HUES48 (cell line): Measurements from ENCODE around the gene IRF1.
"Not testable (repeated sequence)": the region's sequence is repeated elsewhere in the genome, so short reads cannot be mapped to it uniquely, and the experiment has no call there.

Source experiments
- H3K27ac ChIP-seq: one replicate; pipeline ENCODE4 v1.7.0; 2013; ENCODE audit warnings: low read depth, low read length, inconsistent platforms
- H3K27me3 ChIP-seq: 2 replicates; pipeline ENCODE4 v1.6.1; 2013; ENCODE audit warnings: mild to moderate bottlenecking, low read length; ENCODE audit not compliant: control insufficient read depth, insufficient read depth
- H3K36me3 ChIP-seq: 2 replicates; pipeline ENCODE4 v1.6.1; 2013; ENCODE audit warnings: low read length; ENCODE audit not compliant: control insufficient read depth, insufficient read depth
- H3K4me1 ChIP-seq: 2 replicates; pipeline ENCODE4 v1.6.1; 2013; ENCODE audit warnings: mild to moderate bottlenecking, low read length; ENCODE audit not compliant: control insufficient read depth, insufficient read depth
- H3K4me3 ChIP-seq: 2 replicates; pipeline ENCODE4 v1.5.1; 2013; ENCODE audit warnings: mild to moderate bottlenecking, low read depth, low read length
- H3K9ac ChIP-seq: 2 replicates; pipeline ENCODE4 v1.6.1; 2013; ENCODE audit warnings: mild to moderate bottlenecking, low read depth, low read length, moderate library complexity
- H3K9me3 ChIP-seq: 2 replicates; pipeline ENCODE4 v1.6.1; 2013; ENCODE audit warnings: low read length; ENCODE audit not compliant: control insufficient read depth, insufficient read depth

The IRF1 gene

GRCh38 chr5:132490484-132491367 lies at the start of gene IRF1:
TSS of gene IRF1 (minus strand) at chr5:132490773. CDS start at chr5:132489478, 1,295 bp downstream.
- H3K4me1 ChIP-seq: peaks cover 26% of the 10 kb centered on the region
- H3K36me3 ChIP-seq: peaks cover 21% of the 10 kb centered on the region
- peak within 1 kb of the TSS; percentile 73; the same call in 1 of the 2 replicates for H3K9ac ChIP-seq
- H3K27ac ChIP-seq: peak within 1 kb of the TSS; percentile 68
- peaks cover 40% of the 10 kb centered on the region for H3K27me3 ChIP-seq
- H3K9me3 ChIP-seq: no peaks in the 10 kb centered on the region
- H3K4me3 ChIP-seq: peak within 1 kb of the TSS; percentile 80

DNA sequence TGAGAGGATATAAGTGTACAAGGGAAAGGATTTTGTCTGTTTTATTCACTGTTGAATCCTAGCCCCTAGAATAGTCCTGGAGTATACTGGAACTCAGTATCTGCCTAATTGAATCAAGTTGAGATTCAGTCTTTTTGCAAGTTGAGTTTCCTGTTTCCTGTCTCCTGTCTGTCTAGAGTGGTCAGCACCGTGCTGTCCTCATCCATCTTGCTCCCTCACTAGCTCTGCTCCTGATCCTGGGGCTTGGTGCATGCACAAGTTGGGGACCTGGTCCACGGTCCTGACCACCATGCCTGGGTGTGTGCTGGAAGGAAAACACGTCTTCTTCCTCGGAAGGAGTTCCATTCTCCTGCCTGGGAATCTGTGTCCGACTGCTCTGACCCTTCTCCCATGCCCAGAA lies 49.6 kb upstream of the IRF1 start:
- no peaks in the 10 kb centered on the region for H3K36me3 ChIP-seq
- H3K9ac ChIP-seq: no peak overlapping the region
- H3K27ac ChIP-seq: no peak overlapping the region
- 0 out of 2 replicates have a peak, but pooled peaks cover 2% of the 10 kb centered on the region for H3K27me3 ChIP-seq
- no peaks in the 10 kb centered on the region for H3K4me1 ChIP-seq
- H3K9me3 ChIP-seq: no peaks in the 10 kb centered on the region
- H3K4me3 ChIP-seq: no peak overlapping the region

DNA sequence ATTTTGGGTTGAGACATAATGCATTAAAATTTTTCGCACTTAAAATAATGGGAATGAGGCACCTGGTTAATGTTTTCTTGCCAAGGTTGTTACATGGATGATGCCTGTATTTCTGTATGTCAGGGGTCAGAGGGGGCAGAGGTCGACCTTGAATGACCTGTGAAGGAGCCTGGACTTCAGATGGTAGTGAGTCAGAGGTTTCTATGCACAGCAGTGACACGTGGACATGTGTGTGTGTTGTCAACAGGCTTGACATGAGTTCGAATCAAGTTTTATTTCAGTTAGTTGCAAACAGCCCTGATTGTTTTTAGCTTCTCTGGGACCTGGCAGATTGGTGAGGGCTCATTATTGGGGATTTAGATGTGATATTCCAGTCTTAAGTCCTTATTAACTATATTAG lies 49.1 kb upstream of the IRF1 start:
- H3K4me1 ChIP-seq: no peaks in the 10 kb centered on the region
- H3K27me3 ChIP-seq: 0 out of 2 replicates have a peak, but pooled peaks cover 4% of the 10 kb centered on the region
- H3K27ac ChIP-seq: no peak overlapping the region
- no peak overlapping the region for H3K9ac ChIP-seq
- no peak overlapping the region for H3K4me3 ChIP-seq
- H3K9me3 ChIP-seq: no peaks in the 10 kb centered on the region
- no peaks in the 10 kb centered on the region for H3K36me3 ChIP-seq

DNA sequence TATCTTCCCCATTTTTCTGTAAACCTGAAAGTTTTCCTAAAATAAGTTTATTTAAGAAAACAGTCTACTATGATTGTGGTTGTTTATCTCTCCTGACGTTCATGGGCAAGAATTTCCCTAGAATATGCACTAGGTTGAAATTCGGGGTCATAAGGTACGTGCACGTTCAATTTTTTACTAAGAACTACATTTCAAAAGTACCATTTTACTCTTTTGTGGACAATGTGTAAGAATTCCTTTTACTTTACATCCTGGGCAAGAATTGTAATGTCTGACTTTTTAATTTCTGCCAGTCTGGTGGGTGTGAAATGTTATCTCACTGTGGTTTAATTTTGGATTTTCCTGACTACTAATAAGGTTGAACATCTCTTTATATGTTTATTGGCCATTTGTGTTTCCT lies 40.4 kb upstream of the IRF1 start:
- Histone ChIP-seq H3K36me3 (no peaks in the 10 kb centered on the region), H3K4me1 (no peaks in the 10 kb centered on the region), H3K4me3 (no peak overlapping the region), H3K9me3 (no peaks in the 10 kb centered on the region), H3K27ac (no peak overlapping the region), H3K27me3 (0 out of 2 replicates have a peak, but pooled peaks cover 4% of the 10 kb centered on the region), H3K9ac (no peak overlapping the region)

GRCh38 chr5:132528866-132529634 lies 38.5 kb upstream of the IRF1 start:
- no peaks in the 10 kb centered on the region for H3K4me1 ChIP-seq
- no peaks in the 10 kb centered on the region for H3K9me3 ChIP-seq
- H3K4me3 ChIP-seq: no peak overlapping the region
- H3K9ac ChIP-seq: no peak overlapping the region
- no peak overlapping the region for H3K27ac ChIP-seq
- H3K27me3 ChIP-seq: no peaks in the 10 kb centered on the region
- H3K36me3 ChIP-seq: no peaks in the 10 kb centered on the region

DNA sequence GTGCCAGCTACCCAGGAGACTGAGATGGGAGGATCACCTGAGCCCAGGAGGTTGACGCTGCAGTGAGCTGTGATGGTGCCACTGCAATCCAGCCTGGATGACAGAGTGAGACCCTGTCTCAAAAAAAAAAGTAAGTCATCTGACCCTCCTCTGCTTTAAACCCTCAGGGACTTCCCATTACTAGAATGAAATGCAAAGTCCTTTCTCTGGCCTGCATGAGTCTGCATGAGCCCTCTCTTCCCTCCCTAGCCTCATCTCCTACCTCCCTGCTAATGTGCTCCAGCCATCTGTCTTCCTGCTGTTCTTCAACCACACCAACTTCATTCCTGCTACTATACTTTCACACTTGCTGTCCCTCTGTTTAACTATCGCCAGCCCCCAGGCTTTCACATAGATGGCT lies 37.4 kb upstream of the IRF1 start:
- Histone ChIP-seq H3K27ac (no peak overlapping the region), H3K9me3 (no peaks in the 10 kb centered on the region), H3K27me3 (no peaks in the 10 kb centered on the region), H3K36me3 (no peaks in the 10 kb centered on the region), H3K4me3 (no peak overlapping the region), H3K9ac (no peak overlapping the region), H3K4me1 (no peaks in the 10 kb centered on the region)

DNA sequence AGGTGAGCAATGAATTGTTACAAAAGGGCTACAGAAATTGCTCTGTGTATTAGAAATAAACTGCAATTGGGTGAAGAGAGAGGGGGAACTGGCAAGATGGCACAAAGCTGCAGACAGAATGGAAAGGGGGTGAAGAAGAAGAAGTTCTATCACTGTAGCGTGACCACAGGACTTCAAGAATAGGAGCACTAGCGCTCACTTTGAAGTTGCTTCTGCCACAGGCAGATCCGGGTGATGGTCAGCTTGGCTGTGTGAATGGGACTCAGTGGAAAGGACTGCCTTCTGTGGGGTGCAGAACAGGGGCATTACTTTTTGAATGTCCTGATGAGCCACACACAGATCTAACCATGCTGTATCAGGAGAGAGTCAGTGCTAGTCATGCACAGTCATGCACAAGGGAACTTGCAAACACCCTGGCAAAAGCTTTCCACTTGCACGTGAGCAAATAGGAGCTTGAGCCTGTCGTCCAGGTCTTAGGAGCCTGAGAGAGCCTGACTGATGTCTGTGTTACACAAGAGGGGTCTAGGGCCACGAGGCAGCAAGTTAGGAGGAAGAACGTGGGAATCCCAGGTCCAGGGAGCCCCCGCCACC lies 36.5 kb upstream of the IRF1 start:
- Histone ChIP-seq H3K9ac (no peak overlapping the region), H3K4me3 (no peak overlapping the region), H3K36me3 (no peaks in the 10 kb centered on the region), H3K27ac (no peak overlapping the region), H3K9me3 (no peaks in the 10 kb centered on the region), H3K27me3 (no peaks in the 10 kb centered on the region), H3K4me1 (no peaks in the 10 kb centered on the region)

DNA sequence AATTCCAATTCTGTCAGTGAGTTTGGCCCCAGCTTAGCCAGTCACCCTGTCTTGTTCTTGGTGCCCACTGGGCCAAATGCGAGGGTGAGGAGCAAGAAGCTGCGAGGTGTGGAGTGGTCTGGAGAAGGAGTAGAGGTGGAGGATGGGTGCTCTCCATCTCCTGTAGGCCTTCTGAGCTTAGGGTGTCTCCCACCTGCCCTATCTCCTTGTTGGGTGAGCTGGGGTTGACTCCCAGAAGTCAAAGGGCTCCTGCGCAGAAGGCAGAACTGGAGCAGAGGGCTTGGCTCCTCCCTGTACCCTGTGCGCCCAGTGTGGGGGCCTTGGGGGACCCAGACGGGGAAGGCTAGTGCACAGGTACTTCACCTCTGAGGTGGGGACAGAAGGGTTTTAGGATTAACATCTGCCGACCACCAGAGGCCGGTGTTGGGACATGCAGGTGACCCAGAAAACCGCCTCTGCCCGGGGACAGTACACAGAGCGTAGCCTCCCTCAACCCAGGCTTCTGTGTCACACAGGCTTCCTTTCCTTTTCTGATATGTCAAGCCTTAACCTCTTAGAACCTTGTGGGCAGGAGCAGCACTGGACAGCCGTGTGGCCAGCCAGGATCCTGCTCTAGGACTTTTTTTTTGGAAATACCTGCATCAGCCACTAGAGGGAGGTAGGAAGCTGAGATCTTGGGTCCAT lies 35.9 kb upstream of the IRF1 start:
- H3K9ac ChIP-seq: no peak overlapping the region
- no peaks in the 10 kb centered on the region for H3K4me1 ChIP-seq
- H3K27me3 ChIP-seq: no peaks in the 10 kb centered on the region
- H3K36me3 ChIP-seq: no peaks in the 10 kb centered on the region
- no peak overlapping the region for H3K27ac ChIP-seq
- peak overlapping the region; percentile 47; the same call in 1 of the 2 replicates for H3K4me3 ChIP-seq
- 0 out of 2 replicates have a peak, but pooled peaks cover 4% of the 10 kb centered on the region for H3K9me3 ChIP-seq

GRCh38 chr5:132525299-132525724 lies 34.7 kb upstream of the IRF1 start:
- H3K27ac ChIP-seq: no peak overlapping the region
- 0 out of 2 replicates have a peak, but pooled peaks cover 4% of the 10 kb centered on the region for H3K9me3 ChIP-seq
- H3K4me3 ChIP-seq: no peak overlapping the region
- no peaks in the 10 kb centered on the region for H3K27me3 ChIP-seq
- no peaks in the 10 kb centered on the region for H3K4me1 ChIP-seq
- H3K9ac ChIP-seq: no peak overlapping the region
- H3K36me3 ChIP-seq: no peaks in the 10 kb centered on the region

GRCh38 chr5:132524877-132525276 lies 34.3 kb upstream of the IRF1 start:
- not testable (repeated sequence) for H3K27ac ChIP-seq, H3K36me3 ChIP-seq, H3K4me3 ChIP-seq, H3K9ac ChIP-seq, H3K27me3 ChIP-seq, H3K4me1 ChIP-seq, H3K9me3 ChIP-seq
